Choroid plexus epithelial cell (primary cell): ENCODE measurements around the gene DCTN4.

Experiments
- DNase-seq: peaks from one replicate; pipeline ENCODE4 v3.0.0-alpha.2; 2010; ENCODE audit warnings: low read depth
- H3K4me3 ChIP-seq: 2 replicates; pipeline ENCODE4 v1.5.1; 2011; ENCODE audit warnings: low read depth, mild to moderate bottlenecking, control low read depth, low read length, moderate library complexity
- CTCF ChIP-seq: conservative IDR thresholded peaks from 2 replicates; pipeline ENCODE4 v1.5.1; 2011; ENCODE audit warnings: low read depth, mild to moderate bottlenecking, control low read depth, inconsistent platforms, low read length, moderate library complexity

Gene DCTN4

DNA sequence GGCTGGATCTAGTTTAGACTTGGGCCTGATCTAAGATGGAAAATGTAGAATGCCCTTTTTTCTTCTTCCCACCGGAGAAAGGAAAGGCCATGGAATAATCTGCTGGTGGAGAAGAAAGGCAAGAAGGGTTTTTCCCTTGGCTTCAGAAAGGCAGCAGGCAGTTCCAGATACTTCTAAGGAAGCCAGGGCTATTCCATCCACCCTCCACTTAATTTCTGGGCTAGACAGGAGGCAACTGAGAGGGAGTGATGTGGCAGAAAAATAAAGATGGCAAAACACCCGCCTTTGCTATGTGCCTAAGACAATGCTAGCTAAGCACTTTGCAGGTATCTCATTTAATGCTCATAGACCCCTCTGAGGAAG is 87.9 kb downstream of the DCTN4 start:
- DNase-seq = no peak
- H3K4me3 ChIP-seq = no peak overlapping the region
- TF ChIP-seq CTCF = no peak

DNA sequence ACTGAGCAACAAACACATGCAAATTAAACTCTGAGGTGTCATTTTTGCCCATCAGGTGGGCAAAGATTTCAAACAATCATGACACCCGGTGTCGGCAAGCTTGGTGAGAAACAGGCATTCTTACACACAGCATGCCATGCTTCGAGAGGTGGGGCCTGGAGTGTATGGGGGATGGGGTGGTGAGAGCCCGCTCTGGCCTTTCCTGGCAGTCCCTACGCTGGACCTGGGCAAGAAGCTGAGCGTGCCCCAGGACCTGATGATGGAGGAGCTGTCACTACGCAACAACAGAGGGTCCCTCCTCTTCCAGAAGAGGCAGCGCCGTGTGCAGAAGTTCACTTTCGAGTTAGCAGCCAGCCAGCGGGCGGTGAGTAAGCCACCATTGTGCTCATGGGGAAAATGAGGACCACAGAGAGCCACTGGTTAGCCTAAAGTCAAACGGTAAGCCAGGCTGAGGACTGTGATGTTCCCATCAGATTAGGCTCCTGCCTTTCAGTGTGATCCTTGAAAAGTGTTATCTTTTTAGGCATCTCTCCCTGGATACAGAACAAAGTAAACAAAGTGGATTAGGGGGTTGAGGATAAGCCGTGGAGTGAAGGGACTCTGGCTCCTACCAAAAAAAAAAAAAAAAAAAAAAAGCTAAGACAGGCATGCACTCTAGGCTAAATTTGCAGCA is 88.4 kb downstream of the DCTN4 start:
- DNase-seq = no peak
- H3K4me3 ChIP-seq = no peak overlapping the region
- TF ChIP-seq CTCF = no peak

GRCh38 chr5:150665044-150665443 is 93.8 kb downstream of the DCTN4 start:
- peak; percentile 77 for DNase-seq

GRCh38 chr5:150663936-150664335 is 94.9 kb downstream of the DCTN4 start:
- no peak for TF ChIP-seq CTCF
- H3K4me3 ChIP-seq = no peak overlapping the region
- DNase-seq = no peak

More at GRCh38 chr5:150665044-150665443, 93.8 kb downstream of the DCTN4 start:
- H3K4me3 ChIP-seq = no peak overlapping the region
- no peak for TF ChIP-seq CTCF

DNA sequence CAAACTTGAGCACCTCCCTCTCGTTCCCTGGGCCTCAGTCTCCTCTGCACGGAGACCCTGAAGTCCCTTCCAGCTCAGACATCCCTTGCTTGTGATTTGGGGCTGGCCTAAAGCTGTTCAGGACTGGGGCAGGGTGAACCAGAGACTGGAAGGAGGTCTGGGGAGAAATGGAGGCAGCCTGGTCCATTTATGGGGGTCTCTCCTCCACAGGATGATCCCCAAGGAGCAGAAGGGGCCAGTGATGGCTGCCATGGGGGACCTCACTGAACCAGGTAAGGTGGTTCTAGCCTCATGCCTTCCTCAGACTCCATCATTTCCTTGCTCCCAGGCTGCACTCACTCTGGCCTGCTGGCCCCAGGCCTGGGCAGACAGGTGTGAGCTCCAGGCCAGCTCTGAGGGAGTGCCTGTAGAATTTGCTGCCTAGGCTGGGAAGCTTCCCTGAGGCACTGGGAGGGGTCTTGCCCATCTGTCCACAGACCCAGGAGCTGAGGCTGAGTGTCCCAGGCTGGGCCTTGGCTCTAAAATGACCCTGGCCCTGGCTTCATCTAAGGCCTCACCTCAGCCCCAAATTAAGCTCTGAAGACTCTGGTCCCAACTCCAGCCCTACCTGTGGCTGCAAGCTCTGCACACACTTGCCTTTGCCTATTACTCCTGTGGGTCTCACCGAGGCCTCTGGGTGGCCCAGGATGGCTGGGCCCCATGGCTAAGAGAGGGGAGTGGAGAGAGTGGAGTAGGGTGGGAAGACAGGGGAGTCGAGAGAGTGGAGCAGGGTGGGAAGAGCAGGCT is 95.9 kb downstream of the DCTN4 start:
- no peak for DNase-seq
- no peak for TF ChIP-seq CTCF
- H3K4me3 ChIP-seq = no peak overlapping the region

- no peak overlapping the region for H3K4me3 ChIP-seq
- TF ChIP-seq CTCF = no peak
- no peak for DNase-seq
Observed at GRCh38 chr5:150661821-150662596, 96.8 kb downstream of the DCTN4 start.
